Astrocyte (in vitro differentiated cells and primary cell): ENCODE measurements around the gene GHITM. TPM values are rescaled to one million over a fixed set of nuclear protein-coding genes. Genes with fewer than 3 reads are reported as not detected.

Source experiments
- DNase-seq: peaks from one replicate; pipeline ENCODE4 v3.0.0-alpha.2; 2010; ENCODE audit warnings: low read depth
- FAIRE-seq: peaks from 2 replicates; lab custom pipeline; 2011; peaks lifted over from hg19 to GRCh38; lab: Jason Lieb, UNC
- H2AFZ ChIP-seq: 2 replicates; pipeline ENCODE4 v1.6.0; 2012; ENCODE audit warnings: low read depth, low read length, inconsistent platforms
- H3K27ac ChIP-seq: 2 replicates; pipeline ENCODE4 v1.5.1; 2011; ENCODE audit warnings: low read depth, low read length, inconsistent platforms
- H3K27me3 ChIP-seq: 2 replicates; pipeline ENCODE4 v1.6.0; 2011; ENCODE audit warnings: low read length, inconsistent platforms; ENCODE audit not compliant: insufficient read depth
- H3K36me3 ChIP-seq: 2 replicates; pipeline ENCODE4 v1.5.1; 2011; ENCODE audit warnings: low read length, inconsistent platforms; ENCODE audit not compliant: insufficient read depth
- H3K4me1 ChIP-seq: 2 replicates; pipeline ENCODE4 v1.5.1; 2011; ENCODE audit warnings: low read length, inconsistent platforms; ENCODE audit not compliant: insufficient read depth
- H3K4me2 ChIP-seq: 2 replicates; pipeline ENCODE4 v1.6.0; 2012; ENCODE audit warnings: low read length, inconsistent platforms
- H3K4me3 ChIP-seq: 2 replicates; pipeline ENCODE4 v1.5.1; 2011; ENCODE audit warnings: low read depth, mild to moderate bottlenecking, low read length, inconsistent platforms; ENCODE audit not compliant: insufficient read depth
- H3K79me2 ChIP-seq: 2 replicates; pipeline ENCODE4 v1.6.0; 2012; ENCODE audit warnings: mild to moderate bottlenecking, low read length, inconsistent platforms; ENCODE audit not compliant: insufficient read depth
- H3K9ac ChIP-seq: 2 replicates; pipeline ENCODE4 v1.6.0; 2012; ENCODE audit warnings: mild to moderate bottlenecking, low read length, inconsistent platforms
- H3K9me3 ChIP-seq: 2 replicates; pipeline ENCODE4 v1.5.1; 2012; ENCODE audit warnings: low read depth, mild to moderate bottlenecking, low read length, inconsistent platforms; ENCODE audit not compliant: insufficient read depth
- H4K20me1 ChIP-seq: 2 replicates; pipeline ENCODE4 v1.6.0; 2012; ENCODE audit warnings: low read length, inconsistent platforms; ENCODE audit not compliant: insufficient read depth
- H3K27ac Mint-ChIP-seq: one replicate; pipeline ENCODE4 v1.8.0; 2021; ENCODE audit warnings: mild to moderate bottlenecking, mixed read lengths; ENCODE audit not compliant: unreplicated experiment
- H3K27me3 Mint-ChIP-seq: one replicate; pipeline ENCODE4 v1.8.0; 2021; ENCODE audit warnings: low read depth, mixed read lengths; ENCODE audit not compliant: unreplicated experiment
- H3K36me3 Mint-ChIP-seq: one replicate; pipeline ENCODE4 v1.8.0; 2021; ENCODE audit warnings: low read depth, mixed read lengths; ENCODE audit not compliant: unreplicated experiment
- H3K4me1 Mint-ChIP-seq: one replicate; pipeline ENCODE4 v1.8.0; 2021; ENCODE audit warnings: low read depth, mixed read lengths; ENCODE audit not compliant: unreplicated experiment
- H3K4me3 Mint-ChIP-seq: one replicate; pipeline ENCODE4 v1.8.0; 2021; ENCODE audit warnings: mild to moderate bottlenecking, moderate library complexity, mixed read lengths; ENCODE audit not compliant: unreplicated experiment
- H3K9me3 Mint-ChIP-seq: one replicate; pipeline ENCODE4 v1.8.0; 2021; ENCODE audit warnings: mild to moderate bottlenecking, mixed read lengths; ENCODE audit not compliant: unreplicated experiment
- EZH2 ChIP-seq: IDR thresholded peaks from 2 replicates; pipeline ENCODE4 v1.6.1; 2012; ENCODE audit warnings: mild to moderate bottlenecking, low read length, inconsistent platforms; ENCODE audit not compliant: insufficient read depth
- total RNA-seq: library from RNA; stranded (reverse); gene quantifications from 2 replicates; pipeline ENCODE4 v1.2.1, GENCODE V29; 2021
- TF ChIP-seq, protein P1 (sequence below): IDR thresholded peaks from 2 replicates; pipeline ENCODE4 v1.5.1; 2011; ENCODE audit warnings: low read depth, mild to moderate bottlenecking, inconsistent platforms, low read length, moderate library complexity; ENCODE audit not compliant: insufficient read depth

The GHITM gene
- total RNA-seq, 1 donor from 2014 or later: 143 TPM

DNA sequence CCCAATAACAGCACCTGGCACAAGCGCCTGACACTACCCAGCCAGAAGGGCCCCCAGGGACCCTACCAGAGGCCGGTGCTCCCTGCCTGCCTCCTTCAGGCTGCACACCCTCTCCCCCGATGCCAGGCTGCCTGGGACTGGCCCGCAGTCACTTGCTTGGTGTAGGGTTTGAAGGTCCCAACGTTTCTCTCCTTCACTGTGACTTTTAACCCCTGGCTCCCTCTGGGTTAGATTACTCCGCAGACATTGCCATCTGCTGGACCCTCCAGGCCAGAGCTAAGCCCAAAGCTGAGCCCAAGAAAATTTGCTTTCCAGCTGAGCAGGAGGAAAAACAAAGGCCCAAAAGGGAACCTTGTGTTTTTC, 61.9 kb downstream of the GHITM start:
- no peak for FAIRE-seq
- Histone ChIP-seq H3K4me2 (no peak overlapping the region), H4K20me1 (no peaks in the 10 kb centered on the region), H3K36me3 (no peaks in the 10 kb centered on the region), H3K27ac (no peak overlapping the region), H3K4me3 (no peak overlapping the region), H3K9me3 (no peaks in the 10 kb centered on the region), H3K79me2 (no peaks in the 10 kb centered on the region), H2AFZ (no peak overlapping the region), H3K27me3 (peaks cover 4% of the 10 kb centered on the region), H3K4me1 (no peaks in the 10 kb centered on the region), H3K9ac (no peak overlapping the region)
- DNase-seq: no peak
- H3K27ac Mint-ChIP-seq: no peak overlapping the region
- H3K36me3 Mint-ChIP-seq: peaks cover 3% of the 10 kb centered on the region
- no peaks in the 10 kb centered on the region for H3K4me1 Mint-ChIP-seq
- H3K27me3 Mint-ChIP-seq: peaks cover 49% of the 10 kb centered on the region
- H3K4me3 Mint-ChIP-seq: no peak overlapping the region
- TF ChIP-seq, protein P1, sequence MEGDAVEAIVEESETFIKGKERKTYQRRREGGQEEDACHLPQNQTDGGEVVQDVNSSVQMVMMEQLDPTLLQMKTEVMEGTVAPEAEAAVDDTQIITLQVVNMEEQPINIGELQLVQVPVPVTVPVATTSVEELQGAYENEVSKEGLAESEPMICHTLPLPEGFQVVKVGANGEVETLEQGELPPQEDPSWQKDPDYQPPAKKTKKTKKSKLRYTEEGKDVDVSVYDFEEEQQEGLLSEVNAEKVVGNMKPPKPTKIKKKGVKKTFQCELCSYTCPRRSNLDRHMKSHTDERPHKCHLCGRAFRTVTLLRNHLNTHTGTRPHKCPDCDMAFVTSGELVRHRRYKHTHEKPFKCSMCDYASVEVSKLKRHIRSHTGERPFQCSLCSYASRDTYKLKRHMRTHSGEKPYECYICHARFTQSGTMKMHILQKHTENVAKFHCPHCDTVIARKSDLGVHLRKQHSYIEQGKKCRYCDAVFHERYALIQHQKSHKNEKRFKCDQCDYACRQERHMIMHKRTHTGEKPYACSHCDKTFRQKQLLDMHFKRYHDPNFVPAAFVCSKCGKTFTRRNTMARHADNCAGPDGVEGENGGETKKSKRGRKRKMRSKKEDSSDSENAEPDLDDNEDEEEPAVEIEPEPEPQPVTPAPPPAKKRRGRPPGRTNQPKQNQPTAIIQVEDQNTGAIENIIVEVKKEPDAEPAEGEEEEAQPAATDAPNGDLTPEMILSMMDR: no peak
- TF ChIP-seq EZH2: no peak
- H3K9me3 Mint-ChIP-seq: no peaks in the 10 kb centered on the region

GRCh38 chr10:84201682-84202081, 62.4 kb downstream of the GHITM start:
- Histone ChIP-seq H3K4me2 (no peak overlapping the region), H3K4me3 (no peak overlapping the region), H2AFZ (no peak overlapping the region), H3K4me1 (no peaks in the 10 kb centered on the region), H3K9ac (no peak overlapping the region), H4K20me1 (no peaks in the 10 kb centered on the region), H3K36me3 (no peaks in the 10 kb centered on the region), H3K9me3 (no peaks in the 10 kb centered on the region), H3K79me2 (no peaks in the 10 kb centered on the region), H3K27me3 (peaks cover 3% of the 10 kb centered on the region), H3K27ac (no peak overlapping the region)
- Mint-ChIP-seq H3K27me3 (peaks cover 47% of the 10 kb centered on the region), H3K36me3 (no peaks in the 10 kb centered on the region), H3K27ac (no peak overlapping the region), H3K9me3 (no peaks in the 10 kb centered on the region), H3K4me1 (no peaks in the 10 kb centered on the region), H3K4me3 (no peak overlapping the region)
- FAIRE-seq (no peak), DNase-seq (no peak)
- TF ChIP-seq, protein P1: no peak
- TF ChIP-seq EZH2: no peak

DNA sequence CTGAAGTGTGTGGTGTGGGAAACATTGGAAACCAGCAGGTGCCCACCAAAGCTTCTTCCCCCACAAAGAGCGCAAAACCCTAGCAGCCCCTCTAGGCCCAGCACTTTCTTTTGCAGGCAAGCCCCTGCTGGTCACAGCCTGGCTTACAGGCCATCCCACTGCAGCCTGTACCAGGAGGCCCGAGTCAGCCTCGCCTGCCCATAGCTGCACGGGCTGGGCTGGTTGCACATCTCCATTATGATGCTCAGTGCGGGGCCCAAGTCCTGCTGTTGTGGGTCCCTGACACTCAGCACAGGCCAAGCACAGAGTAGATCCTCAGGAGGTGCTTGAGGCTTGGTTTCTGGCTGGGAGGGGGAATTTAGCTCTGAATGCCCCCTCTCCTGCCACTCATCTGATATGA, 63.0 kb downstream of the GHITM start:
- Mint-ChIP-seq H3K4me3 (no peak overlapping the region), H3K36me3 (no peaks in the 10 kb centered on the region), H3K27me3 (peaks cover 47% of the 10 kb centered on the region), H3K9me3 (no peaks in the 10 kb centered on the region), H3K4me1 (no peaks in the 10 kb centered on the region), H3K27ac (no peak overlapping the region)
- Histone ChIP-seq H3K27ac (no peak overlapping the region), H3K27me3 (peaks cover 4% of the 10 kb centered on the region), H3K36me3 (no peaks in the 10 kb centered on the region), H3K9me3 (no peaks in the 10 kb centered on the region), H2AFZ (no peak overlapping the region), H4K20me1 (no peaks in the 10 kb centered on the region), H3K9ac (no peak overlapping the region), H3K4me1 (no peaks in the 10 kb centered on the region), H3K79me2 (no peaks in the 10 kb centered on the region), H3K4me2 (no peak overlapping the region), H3K4me3 (no peak overlapping the region)
- no peak for FAIRE-seq
- TF ChIP-seq, protein P1: no peak
- no peak for TF ChIP-seq EZH2
- DNase-seq: no peak

Other genes with a start within 250 kb of the GHITM start
- not detected in 2 replicates for gene GPR15LG, start 34.3 kb downstream of the GHITM start, total RNA-seq
- gene CDHR1, start 55.0 kb downstream of the GHITM start, total RNA-seq: 0.41 and 0.75 TPM in 2 replicates
- gene LRIT2, start 86.0 kb downstream of the GHITM start, total RNA-seq: not detected in 2 replicates
- not detected in 2 replicates for gene LRIT1, start 102.0 kb downstream of the GHITM start, total RNA-seq
- not detected in 2 replicates for gene RGR, start 105.5 kb downstream of the GHITM start, total RNA-seq
- gene CCSER2, start 189.1 kb downstream of the GHITM start, total RNA-seq: 97.6 and 100 TPM in 2 replicates